ENCODE results near the gene LDLRAP1.

The LDLRAP1 gene

GRCh38 chr1:25563330-25564215 lies 20.2 kb downstream of the LDLRAP1 start:
- DNase-seq, result no peak

GRCh38 chr1:25564777-25565574 lies 21.6 kb downstream of the LDLRAP1 start:
- DNase-seq, result peak; percentile 30 to 34

- no peak for DNase-seq
These were observed 22.2 kb downstream of the LDLRAP1 start for GRCh38 chr1:25565626-25566025.

- DNase-seq, result no peak
These were observed 22.8 kb downstream of the LDLRAP1 start for GRCh38 chr1:25566176-25566729.

GRCh38 chr1:25566730-25567341 lies 23.4 kb downstream of the LDLRAP1 start:
- DNase-seq, result peak in 1 of 2 donors; percentile 56

- DNase-seq, result no peak
These were observed 24.3 kb downstream of the LDLRAP1 start for GRCh38 chr1:25567710-25568089.

- no peak for DNase-seq
These were observed 24.9 kb downstream of the LDLRAP1 start for GRCh38 chr1:25568090-25568833.

GRCh38 chr1:25568834-25569596 lies 25.6 kb downstream of the LDLRAP1 start:
- DNase-seq, result no peak

- no peak for DNase-seq
These were observed 26.4 kb downstream of the LDLRAP1 start for GRCh38 chr1:25569597-25570396.

GRCh38 chr1:25570798-25571521 lies 27.6 kb downstream of the LDLRAP1 start:
- no peak for DNase-seq

GRCh38 chr1:25571522-25571970 lies 28.1 kb downstream of the LDLRAP1 start:
- no peak for DNase-seq

GRCh38 chr1:25572107-25572506 lies 28.7 kb downstream of the LDLRAP1 start:
- no peak for DNase-seq

- DNase-seq, result peak in 1 of 2 donors; percentile 49
These were observed 29.5 kb downstream of the LDLRAP1 start for GRCh38 chr1:25572708-25573590.

GRCh38 chr1:25573591-25573930 lies 30.2 kb downstream of the LDLRAP1 start:
- DNase-seq, result no peak

GRCh38 chr1:25573961-25574360 lies 30.6 kb downstream of the LDLRAP1 start:
- DNase-seq, result no peak

GRCh38 chr1:25575191-25575590 lies 31.8 kb downstream of the LDLRAP1 start:
- DNase-seq, result no peak

GRCh38 chr1:25576459-25577133 lies 33.2 kb downstream of the LDLRAP1 start:
- DNase-seq, result no peak
